Measurements from ENCODE around the gene TXNL4A. TPM values are rescaled to one million over a fixed set of nuclear protein-coding genes. Genes with fewer than 3 reads are reported as not detected.

TXNL4A gene
- polyA plus RNA-seq, 10 donors = 82.3 to 108 (median 98.3) TPM

- DNase-seq = peak; percentile 87 to 95 (median 93)
Measured at GRCh38 chr18:79951545-79952455, 36.6 kb downstream of the TXNL4A start, which contains the start of gene SLC66A2. SLC66A2 (minus strand) TSS chr18:79951653; CDS start chr18:79950926, 727 bp downstream.

DNA sequence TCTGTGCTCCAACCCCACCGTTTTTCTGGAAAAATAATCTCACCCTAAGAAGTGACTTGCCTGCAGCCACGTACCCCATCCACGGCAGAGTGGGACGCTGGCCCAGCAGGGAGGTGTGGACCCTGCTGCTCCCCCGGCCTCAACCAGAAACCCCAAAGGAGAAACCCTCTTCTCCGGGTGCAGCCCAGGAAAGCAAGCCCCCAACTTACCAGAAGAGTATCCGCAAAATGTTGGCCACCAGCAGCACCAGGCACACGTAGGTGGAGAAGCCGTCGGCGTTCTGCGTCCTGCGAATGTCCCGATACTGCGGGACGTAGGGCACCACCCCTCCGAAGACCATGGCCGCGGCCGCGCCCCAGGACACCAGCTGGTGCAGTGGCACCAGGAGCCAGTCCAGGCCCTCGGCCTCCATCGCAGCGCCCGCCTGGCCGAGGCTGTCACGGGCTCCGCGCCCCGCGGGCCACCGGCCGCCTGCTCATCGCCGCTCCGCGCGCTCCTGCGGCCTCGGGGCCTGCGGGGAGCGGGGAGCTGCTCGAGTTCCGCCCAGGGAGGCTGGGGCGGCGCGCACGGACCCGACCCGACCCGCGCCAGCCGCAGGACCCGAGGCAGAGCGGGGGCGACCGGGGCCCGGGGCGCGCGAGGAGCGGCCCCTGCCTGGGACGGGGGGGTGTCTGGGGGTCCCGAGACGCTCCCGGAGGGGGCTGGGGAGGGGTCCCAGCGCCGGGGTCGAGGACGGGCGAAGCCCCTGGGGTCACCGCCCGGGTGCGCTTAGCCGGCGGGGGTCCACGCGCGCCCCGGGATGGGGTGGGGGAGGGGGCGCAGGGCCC, 37.6 kb downstream of the TXNL4A start:
- peak in 2 of 3 donors; percentile 34 to 68 for DNase-seq

- peak in 1 of 3 donors; percentile 51 for DNase-seq
Measured at GRCh38 chr18:79949697-79950487, 38.5 kb downstream of the TXNL4A start.

DNA sequence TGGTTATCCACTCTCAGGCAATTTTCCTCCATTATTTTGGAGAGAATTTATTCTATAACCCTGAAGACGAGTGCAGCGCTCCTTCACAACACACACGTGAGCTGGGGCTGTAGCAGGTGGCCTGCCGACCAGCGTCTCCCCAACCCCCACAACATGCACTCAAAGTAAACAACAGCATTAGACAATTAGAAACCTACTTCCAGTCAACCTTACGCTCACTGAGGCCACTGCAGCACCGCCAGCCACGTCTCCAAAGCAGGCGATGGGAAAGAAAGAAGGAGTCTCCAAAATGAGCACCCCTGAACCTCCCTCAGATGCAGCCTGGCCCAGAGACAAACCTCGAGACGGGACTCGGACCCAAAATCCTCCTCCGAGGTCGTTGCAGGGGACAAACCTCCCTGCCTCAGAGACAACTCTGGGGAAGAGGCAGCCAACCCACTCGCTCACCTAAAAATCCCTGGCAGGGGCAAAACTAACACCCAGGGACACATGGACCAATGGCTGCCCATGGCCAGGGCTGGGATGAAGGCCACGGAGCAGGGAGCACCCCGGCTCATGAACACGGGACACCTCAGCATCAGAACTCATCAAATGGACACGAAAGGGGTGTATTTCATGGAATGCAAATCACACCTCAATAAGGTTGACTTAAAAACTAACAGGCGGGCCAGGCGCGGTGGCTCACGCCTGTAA, 39.5 kb downstream of the TXNL4A start:
- no peak for DNase-seq

GRCh38 chr18:79947881-79948610, 40.3 kb downstream of the TXNL4A start:
- no peak for DNase-seq

DNA sequence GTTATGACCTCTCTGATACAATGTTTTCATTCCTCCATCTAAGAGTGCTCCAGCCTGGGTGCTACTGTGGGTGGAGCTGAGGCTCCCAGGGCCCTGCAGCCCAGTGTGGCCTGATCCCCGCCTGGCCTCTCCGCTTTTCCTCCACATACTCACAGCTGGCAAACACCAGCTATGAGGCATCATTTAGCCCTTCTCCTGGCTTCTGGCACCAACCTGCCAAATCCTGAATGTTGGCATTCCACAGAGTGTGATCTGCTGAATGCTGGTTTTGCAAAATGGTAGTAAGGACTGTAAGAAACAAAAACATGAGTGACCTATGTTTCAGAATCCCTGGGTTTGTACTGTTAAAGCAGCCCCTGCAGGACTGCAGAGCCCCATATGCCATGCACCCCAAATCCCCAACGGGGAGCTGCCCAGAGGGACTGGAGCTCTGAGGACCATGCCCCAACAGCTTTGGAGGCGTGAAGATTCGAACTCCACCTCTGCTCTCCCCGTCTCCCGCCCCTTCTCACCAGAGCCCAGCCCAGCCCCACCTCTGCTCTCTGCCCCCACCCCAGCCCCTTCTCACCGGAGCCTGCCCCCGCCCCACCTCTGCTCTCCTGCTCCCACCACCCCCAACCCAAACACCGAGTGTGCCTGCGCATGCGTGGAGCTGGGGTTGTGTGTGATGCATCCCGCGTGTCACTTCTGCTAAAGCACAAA, 41.2 kb downstream of the TXNL4A start:
- DNase-seq = no peak

DNA sequence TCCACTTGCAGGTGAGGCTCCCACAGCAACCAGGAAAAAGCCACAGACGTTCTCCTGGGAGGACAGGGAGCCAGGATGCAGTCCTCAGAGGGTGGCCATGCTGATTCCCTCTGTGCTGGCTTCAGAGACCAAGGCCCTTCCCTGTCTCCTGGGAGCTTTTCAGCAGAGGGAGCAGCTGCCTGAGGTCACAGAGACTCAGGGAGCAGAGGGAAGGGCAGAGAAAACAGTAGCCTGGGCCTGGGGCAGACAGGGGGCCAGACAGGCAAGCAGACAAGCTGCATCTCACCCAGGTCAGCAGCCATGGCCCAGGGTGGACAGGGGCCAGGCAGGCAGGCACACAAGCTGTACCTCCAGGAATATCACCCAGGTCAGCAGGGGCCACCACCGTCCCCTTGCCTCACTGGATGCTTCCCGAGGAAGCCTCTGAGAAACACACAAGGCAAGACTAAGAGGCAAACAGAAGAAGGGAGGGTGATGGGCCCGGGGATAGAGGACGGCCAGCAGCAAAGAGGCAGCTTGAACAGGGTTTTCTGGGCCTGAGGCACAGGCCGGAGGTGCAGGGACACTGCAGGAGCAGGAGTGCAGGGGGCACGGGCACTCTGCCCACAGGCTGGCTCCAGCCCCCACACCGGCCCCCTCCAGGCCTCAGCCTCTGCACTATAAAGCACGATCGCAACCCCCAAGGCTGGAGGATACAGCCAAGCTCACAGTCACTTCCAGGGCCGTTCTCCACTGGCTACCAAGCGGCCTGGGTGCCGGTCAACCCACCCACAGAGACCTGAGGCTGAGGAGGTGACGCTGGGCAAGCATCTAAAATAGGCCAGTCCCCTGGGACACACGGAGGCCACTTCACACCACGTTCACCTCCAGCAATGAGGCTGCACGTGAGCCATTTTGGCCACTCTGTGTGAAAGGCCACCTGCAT, 43.0 kb downstream of the TXNL4A start:
- no peak for DNase-seq

GRCh38 chr18:79944746-79945117, 43.6 kb downstream of the TXNL4A start:
- no peak for DNase-seq

DNA sequence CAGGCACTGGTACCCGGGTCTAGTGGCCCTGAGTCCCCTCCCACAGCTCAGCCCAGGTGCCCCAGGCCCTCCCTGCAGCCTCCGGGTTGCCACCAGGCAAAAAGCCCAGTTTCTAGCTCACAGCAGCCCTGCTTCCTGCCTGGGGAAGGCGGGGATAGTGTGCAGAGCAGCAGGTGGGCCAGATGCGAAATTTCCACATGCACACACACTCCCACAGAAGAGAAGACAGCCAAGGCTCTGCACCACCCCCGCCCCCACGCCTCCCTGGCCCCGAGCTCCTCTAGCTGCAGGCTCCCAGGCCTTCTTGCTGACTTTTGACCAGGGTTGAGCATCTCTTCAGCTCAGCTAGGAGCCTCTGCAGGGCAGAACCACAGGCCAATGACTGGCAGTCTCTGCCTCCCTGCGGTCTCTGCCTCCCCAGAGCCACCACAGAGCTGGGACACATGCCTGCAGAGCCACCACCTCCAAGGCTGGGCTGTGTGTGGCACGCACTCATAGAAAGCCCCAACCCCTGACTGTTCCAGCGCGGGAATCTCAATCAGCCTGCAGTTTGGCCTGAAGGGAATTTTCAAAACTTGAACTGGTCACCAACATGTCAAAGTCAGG, 44.1 kb downstream of the TXNL4A start:
- DNase-seq = peak in 1 of 3 donors; percentile 47

GRCh38 chr18:79943608-79944125, 44.7 kb downstream of the TXNL4A start:
- DNase-seq = no peak

GRCh38 chr18:79942786-79943607, 45.4 kb downstream of the TXNL4A start:
- no peak for DNase-seq

- no peak for DNase-seq
Measured at GRCh38 chr18:79942211-79942610, 46.2 kb downstream of the TXNL4A start.

GRCh38 chr18:79941473-79942119, 46.8 kb downstream of the TXNL4A start:
- no peak for DNase-seq

- no peak for DNase-seq
Measured at GRCh38 chr18:79940814-79941472, 47.4 kb downstream of the TXNL4A start.

DNA sequence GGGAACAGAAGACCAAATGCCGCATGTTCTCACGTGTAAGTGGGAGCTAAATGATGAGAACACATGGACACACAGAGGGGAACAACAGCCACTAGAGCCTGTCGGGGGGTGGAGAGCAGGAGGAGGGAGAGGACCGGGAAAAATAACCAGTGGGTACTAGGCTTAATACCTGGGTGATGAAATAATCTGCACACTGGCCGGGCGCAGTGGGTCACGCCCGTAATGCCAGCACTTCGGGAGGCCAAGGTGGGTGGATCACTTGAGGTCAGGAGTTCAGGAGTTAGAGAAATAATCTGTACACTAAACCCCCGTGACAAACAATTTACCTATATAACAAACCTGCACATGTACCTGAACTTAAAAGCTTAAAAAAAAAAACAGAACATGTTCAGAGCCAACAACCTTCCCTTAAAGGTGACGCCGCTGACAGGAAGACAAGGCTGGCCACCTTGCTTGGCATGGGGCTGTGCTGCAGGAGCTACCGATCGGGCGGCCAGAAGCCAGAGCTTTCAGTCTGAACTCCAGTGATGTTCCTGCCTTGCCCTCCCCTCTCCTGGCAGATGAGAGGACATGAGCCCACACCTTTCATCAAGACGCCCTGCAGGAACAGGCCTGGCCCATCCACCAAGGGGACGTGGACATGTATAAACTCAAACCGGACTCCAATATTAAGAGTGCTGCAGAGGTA, 48.1 kb downstream of the TXNL4A start:
- DNase-seq = no peak
